H9 (cell line): ENCODE measurements around the gene SCLY. TPM values are rescaled to one million over a fixed set of nuclear protein-coding genes. Genes with fewer than 3 reads are reported as not detected.

Experiments
- DNase-seq: peaks from one replicate; pipeline ENCODE4 v3.0.0-alpha.2; 2017
- H2AFZ ChIP-seq: one replicate; pipeline ENCODE4 v1.6.1; 2013; ENCODE audit warnings: mild to moderate bottlenecking, low read length, control low read depth, moderate library complexity
- H2AK5ac ChIP-seq: 2 replicates; pipeline ENCODE4 v1.6.1; 2013; ENCODE audit warnings: low read length, control low read depth, mixed read lengths; ENCODE audit not compliant: insufficient read length
- H2BK120ac ChIP-seq: one replicate; pipeline ENCODE4 v1.6.1; 2013; ENCODE audit warnings: low read depth, mild to moderate bottlenecking, low read length, control low read depth, inconsistent platforms; ENCODE audit not compliant: poor library complexity, severe bottlenecking
- H2BK12ac ChIP-seq: 2 replicates; pipeline ENCODE4 v1.6.1; 2013; ENCODE audit warnings: low read length, control low read depth, mixed read lengths, low read depth; ENCODE audit not compliant: insufficient read length
- H2BK15ac ChIP-seq: 2 replicates; pipeline ENCODE4 v1.6.1; 2013; ENCODE audit warnings: low read depth, low read length, control low read depth
- H2BK20ac ChIP-seq: one replicate; pipeline ENCODE4 v1.6.1; 2013; ENCODE audit warnings: low read depth, mild to moderate bottlenecking, low read length, control low read depth, inconsistent platforms; ENCODE audit not compliant: poor library complexity, severe bottlenecking
- H2BK5ac ChIP-seq: 2 replicates; pipeline ENCODE4 v1.6.1; 2013; ENCODE audit warnings: low read length, control low read depth, mixed read lengths; ENCODE audit not compliant: insufficient read length
- H3K14ac ChIP-seq: 2 replicates; pipeline ENCODE4 v1.6.1; 2013; ENCODE audit warnings: low read length, control low read depth; ENCODE audit not compliant: insufficient read depth
- H3K18ac ChIP-seq: 2 replicates; pipeline ENCODE4 v1.6.1; 2013; ENCODE audit warnings: low read depth, mild to moderate bottlenecking, mixed read lengths, low read length, control low read depth; ENCODE audit not compliant: insufficient read length
- H3K23ac ChIP-seq: 2 replicates; pipeline ENCODE4 v1.6.1; 2013; ENCODE audit warnings: low read length, control low read depth, mixed read lengths, low read depth; ENCODE audit not compliant: insufficient read length
- H3K23me2 ChIP-seq: 2 replicates; pipeline ENCODE4 v1.6.1; 2013; ENCODE audit warnings: low read depth, mild to moderate bottlenecking, mixed read lengths, low read length, control low read depth; ENCODE audit not compliant: insufficient read length, poor library complexity, severe bottlenecking
- H3K27ac ChIP-seq: 2 replicates; pipeline ENCODE4 v1.5.1; 2013; ENCODE audit warnings: low read length, control low read depth, mixed read lengths, low read depth; ENCODE audit not compliant: insufficient read length
- H3K27me3 ChIP-seq: 2 replicates; pipeline ENCODE4 v1.6.1; 2013; ENCODE audit warnings: low read length, control low read depth, inconsistent platforms; ENCODE audit not compliant: insufficient read depth
- H3K4ac ChIP-seq: 2 replicates; pipeline ENCODE4 v1.6.1; 2013; ENCODE audit warnings: low read depth, mild to moderate bottlenecking, control low read depth, inconsistent platforms, low read length, moderate library complexity
- H3K4me1 ChIP-seq: 2 replicates; pipeline ENCODE4 v1.6.1; 2013; ENCODE audit warnings: low read length, control low read depth, inconsistent platforms; ENCODE audit not compliant: insufficient read depth
- H3K4me2 ChIP-seq: 2 replicates; pipeline ENCODE4 v1.6.1; 2013; ENCODE audit warnings: low read length, control low read depth, mixed read lengths; ENCODE audit not compliant: insufficient read length, insufficient read depth
- H3K56ac ChIP-seq: 2 replicates; pipeline ENCODE4 v1.6.1; 2013; ENCODE audit warnings: low read depth, mild to moderate bottlenecking, mixed read lengths, low read length, control low read depth; ENCODE audit not compliant: insufficient read length
- H3K79me1 ChIP-seq: 2 replicates; pipeline ENCODE4 v1.6.1; 2013; ENCODE audit warnings: low read depth, mild to moderate bottlenecking, moderate library complexity, low read length, control low read depth, inconsistent platforms; ENCODE audit not compliant: insufficient read depth, poor library complexity, severe bottlenecking
- H3K79me2 ChIP-seq: 2 replicates; pipeline ENCODE4 v1.6.1; 2013; ENCODE audit warnings: low read length, control low read depth, inconsistent platforms; ENCODE audit not compliant: insufficient read depth
- H3K9ac ChIP-seq: 2 replicates; pipeline ENCODE4 v1.6.1; 2013; ENCODE audit warnings: low read length, control low read depth, mixed read lengths; ENCODE audit not compliant: insufficient read length; ENCODE audit errors: extremely low read depth
- H3K9me3 ChIP-seq: one replicate; pipeline ENCODE4 v1.6.1; 2013; ENCODE audit warnings: low read depth, low read length, inconsistent platforms; ENCODE audit not compliant: control insufficient read depth
- H3T11ph ChIP-seq: one replicate; pipeline ENCODE4 v1.6.1; 2013; ENCODE audit warnings: mild to moderate bottlenecking, low read length, control low read depth, inconsistent platforms
- H4K20me1 ChIP-seq: one replicate; pipeline ENCODE4 v1.6.1; 2013; ENCODE audit not compliant: control insufficient read depth, insufficient read length, insufficient read depth
- H4K5ac ChIP-seq: 2 replicates; pipeline ENCODE4 v1.6.1; 2013; ENCODE audit warnings: low read depth, mild to moderate bottlenecking, mixed read lengths, low read length, control low read depth; ENCODE audit not compliant: insufficient read length
- H4K8ac ChIP-seq: replicated peaks from 2 replicates; pipeline ENCODE4 v1.6.1; 2013; ENCODE audit warnings: low read length, control low read depth, mixed read lengths, low read depth; ENCODE audit not compliant: insufficient read length
- H4K91ac ChIP-seq: 2 replicates; pipeline ENCODE4 v1.6.1; 2013; ENCODE audit warnings: low read depth, mild to moderate bottlenecking, moderate library complexity, mixed read lengths, low read length, control low read depth; ENCODE audit not compliant: insufficient read length
- H3K27ac Mint-ChIP-seq, 3 experiments: 2 replicates in 2 of 3; 3 replicates in 1 of 3; pipeline ENCODE4 v1.8.0; 2020 to 2021; ENCODE audit warnings: mixed read lengths in 3 of 3, mild to moderate bottlenecking in 1 of 3, moderate library complexity in 1 of 3
- H3K27me3 Mint-ChIP-seq: 2 replicates; pipeline ENCODE4 v1.8.0; 2021; ENCODE audit warnings: low read depth, mild to moderate bottlenecking, moderate library complexity, mixed read lengths
- H3K36me3 Mint-ChIP-seq, 3 experiments: 2 replicates in 2 of 3; 3 replicates in 1 of 3; pipeline ENCODE4 v1.8.0; 2020 to 2021; ENCODE audit warnings: low read depth in 3 of 3, mixed read lengths in 3 of 3; ENCODE audit not compliant: insufficient read depth in 1 of 3
- H3K4me1 Mint-ChIP-seq, 2 experiments: 2 replicates each; pipeline ENCODE4 v1.8.0; 2020; ENCODE audit warnings: mixed read lengths in 2 of 2
- H3K4me3 Mint-ChIP-seq, 2 experiments: 2 replicates in 1 of 2; 3 replicates in 1 of 2; pipeline ENCODE4 v1.8.0; 2020 to 2021; ENCODE audit warnings: mild to moderate bottlenecking in 2 of 2, mixed read lengths in 2 of 2, moderate library complexity in 1 of 2
- H3K9me3 Mint-ChIP-seq, 2 experiments: 2 replicates in 1 of 2; 3 replicates in 1 of 2; pipeline ENCODE4 v1.8.0; 2020; ENCODE audit warnings: mild to moderate bottlenecking in 2 of 2, mixed read lengths in 2 of 2, moderate library complexity in 1 of 2
- CTCF ChIP-seq: fragments of 200-600 bp; sonication (generic); conservative IDR thresholded peaks from 3 replicates; pipeline ENCODE4 v1.8.0; 2021; ENCODE audit warnings: antibody characterized with exemption, mild to moderate bottlenecking
- WGBS: extraction: QIAGEN DNeasy Blood & Tissue Kit; methylation state at CpG from one replicate; pipeline ENCODE4 v1.1.7; 2013; ENCODE audit warnings: missing lambda C conversion rate, low lambda C conversion rate, mixed read lengths; ENCODE audit not compliant: insufficient read length; ENCODE audit errors: extremely low coverage; 5-methylcytosine and 5-hydroxymethylcytosine counted together
- total RNA-seq: library from RNA; stranded (reverse); gene quantifications from 2 replicates; pipeline ENCODE4 v1.2.1, GENCODE V29; 2021

The SCLY gene
- total RNA-seq, 1 experiment from 2014 or later, result 55.3 TPM

DNA sequence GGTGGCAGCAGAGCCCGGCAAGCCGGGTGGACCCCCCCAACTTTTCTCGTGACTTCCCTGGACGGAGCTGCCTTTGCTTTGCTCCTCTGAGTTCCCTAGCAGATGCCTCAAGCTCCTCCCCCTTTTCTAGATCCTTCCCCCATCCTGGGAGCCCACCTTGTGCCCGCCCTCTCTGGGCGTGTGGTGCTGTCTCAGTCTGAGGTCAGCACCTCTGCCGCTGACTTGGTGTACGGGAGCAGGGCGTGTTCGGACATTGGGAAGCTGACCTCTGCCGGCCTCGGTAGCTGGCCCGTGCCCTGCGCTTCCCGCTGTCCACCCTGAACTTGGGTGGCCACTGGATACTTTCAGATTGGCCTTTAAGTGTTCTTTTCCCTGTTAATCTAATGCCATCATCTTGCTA lies 19.7 kb downstream of the SCLY start:
- no peak overlapping the region for H3K4ac ChIP-seq
- Mint-ChIP-seq H3K4me1 (peaks cover 29 to 31% of the 10 kb centered on the region in 2 experiments), H3K4me3 (no peak overlapping the region), H3K27ac (peak overlapping the region in 2 of 3 experiments; percentile 74 to 82; a peak in 4 of 7 replicates), H3K9me3 (0 out of 5 replicates have a peak, but pooled peaks cover 0 to 5% of the 10 kb centered on the region in 2 experiments), H3K27me3 (no peaks in the 10 kb centered on the region), H3K36me3 (peaks cover 56 to 85% (median 71%) of the 10 kb centered on the region in 3 experiments)
- no peaks in the 10 kb centered on the region for H3K23me2 ChIP-seq
- no peak overlapping the region for H3K9ac ChIP-seq
- no peak overlapping the region for H3K56ac ChIP-seq
- no peak overlapping the region for H3K23ac ChIP-seq
- no peak overlapping the region for H3K4me2 ChIP-seq
- no peaks in the 10 kb centered on the region for H3K9me3 ChIP-seq
- H3K27ac ChIP-seq, result no peak overlapping the region
- no peak overlapping the region for H2AFZ ChIP-seq
- no peak overlapping the region for H4K91ac ChIP-seq
- H2BK20ac ChIP-seq, result no peak overlapping the region
- H4K5ac ChIP-seq, result no peak overlapping the region
- no peak for DNase-seq
- no peak overlapping the region for H3K14ac ChIP-seq
- no peak overlapping the region for H2AK5ac ChIP-seq
- no peak overlapping the region for H2BK15ac ChIP-seq
- no peak overlapping the region for H3T11ph ChIP-seq
- no peaks in the 10 kb centered on the region for H3K4me1 ChIP-seq
- no peak overlapping the region for H4K8ac ChIP-seq
- peaks cover 5% of the 10 kb centered on the region for H3K79me1 ChIP-seq
- no peak overlapping the region for H3K18ac ChIP-seq
- no peak overlapping the region for H2BK12ac ChIP-seq
- WGBS, result no CpG with 5 or more reads among the region's 15 CpGs
- no peaks in the 10 kb centered on the region for H3K79me2 ChIP-seq
- H4K20me1 ChIP-seq, result no peaks in the 10 kb centered on the region
- no peak overlapping the region for H2BK5ac ChIP-seq
- no peak overlapping the region for H2BK120ac ChIP-seq
- no peaks in the 10 kb centered on the region for H3K27me3 ChIP-seq
- TF ChIP-seq CTCF, result no peak
